ENCODE results near the gene ISCU.

GRCh38 chr12:108530161-108530560 is 32.2 kb upstream of the ISCU start:
- TF ChIP-seq YY1 (IDR thresholded peaks at IDR 0.05; ENCODE audit: insufficient read depth, insufficient read length) (no peak), ZNF274 (IDR thresholded peaks at IDR 0.05; ENCODE audit: low read depth, low read length) (no peak)

Measured in NT2/D1 (cell line).